ENCODE data around the gene PURA. TPM values are rescaled to one million over a fixed set of nuclear protein-coding genes. Genes with fewer than 3 reads are reported as not detected.
A peak's percentile ranks its signal among the peaks of the same experiment; 100 is the strongest.

PURA gene
- total and polyA plus RNA-seq, 2 of the 4 experiments (the other 2 are of a cell fraction) = 3.8 to 5.6 TPM

DNA sequence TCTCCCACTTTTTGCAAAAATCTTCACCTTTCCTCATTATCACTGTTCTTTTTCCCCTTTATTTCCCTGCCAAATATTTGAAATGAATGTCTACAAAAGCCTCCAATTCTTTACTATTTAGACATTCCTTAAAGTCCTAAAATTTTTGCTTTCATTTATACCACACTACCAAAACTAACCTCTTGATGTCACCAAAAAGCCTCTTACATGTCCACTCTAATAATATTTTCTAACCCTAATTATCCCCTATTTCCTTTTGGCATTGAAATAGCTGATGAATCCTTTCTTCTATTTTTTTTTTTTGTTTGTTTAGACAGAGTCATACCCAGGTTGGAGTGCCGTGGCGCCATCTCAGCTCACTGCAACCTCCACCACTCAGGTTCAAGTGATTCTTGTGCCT, 38.5 kb upstream of the PURA start:
- Histone ChIP-seq H3K23ac (ENCODE audit: low read depth, low read length) (no peak overlapping the region), H4K8ac (ENCODE audit: low read depth in 2 of 2, low read length in 2 of 2) (no peak overlapping the region), H3K9me3 (ENCODE audit: control insufficient read depth, insufficient read depth, low read length) (no peaks in the 10 kb centered on the region), H3K36me3 (ENCODE audit: control insufficient read depth, insufficient read depth, low read length) (no peaks in the 10 kb centered on the region), H3K4me1 (ENCODE audit: control insufficient read depth, insufficient read depth, low read length) (no peaks in the 10 kb centered on the region), H3K14ac (replicated peaks; ENCODE audit: low read depth, low read length) (no peak overlapping the region), H2AFZ (replicated peaks; ENCODE audit: low read length, poor library complexity) (no peak overlapping the region), H2BK15ac (ENCODE audit: low read depth, low read length) (no peak overlapping the region), H2BK5ac (ENCODE audit: low read depth, low read length, poor library complexity, severe bottlenecking) (no peak overlapping the region), H4K20me1 (ENCODE audit: insufficient read depth, low read length) (no peaks in the 10 kb centered on the region), H2AK5ac (ENCODE audit: low read depth, low read length) (no peak overlapping the region), H3K9ac (ENCODE audit: low read depth, low read length) (no peak overlapping the region), H3K27ac (ENCODE audit: insufficient read depth, low read length) (no peak overlapping the region), H3K18ac (ENCODE audit: low read depth, low read length) (no peak overlapping the region), H3K4me2 (ENCODE audit: low read depth, low read length) (no peak overlapping the region), H3K56ac (ENCODE audit: extremely low read depth, insufficient read depth, low read length) (no peak overlapping the region), H2AK9ac (replicated peaks; ENCODE audit: low read depth, low read length, poor library complexity) (no peak overlapping the region), H2BK120ac (ENCODE audit: low read depth, low read length) (no peak overlapping the region), H2BK20ac (ENCODE audit: low read depth, low read length) (no peak overlapping the region), H4K91ac (ENCODE audit: insufficient read depth, low read depth, low read length) (no peak overlapping the region), H3K4me3 (ENCODE audit: insufficient read depth, low read depth, low read length) (no peak overlapping the region), H3K27me3 (ENCODE audit: control insufficient read depth, insufficient read depth, low read length) (peaks cover 14% of the 10 kb centered on the region), H3K4ac (ENCODE audit: low read depth, low read length) (no peak overlapping the region), H3K9me1 (ENCODE audit: insufficient read depth, low read length) (no peaks in the 10 kb centered on the region), H4K5ac (ENCODE audit: low read depth, low read length) (no peak overlapping the region), H3K79me1 (ENCODE audit: low read depth in 1 of 2, low read length in 2 of 2) (no peaks in the 10 kb centered on the region)
- in situ Hi-C loops (cut with MboI; ENCODE audit: low sequenced_read_pairs) = no loop called here
- no TSS peak for BruUV-seq (replicated peaks)
- intact Hi-C loops (cut with micrococcal nuclease) = loop anchor here (1.0 to 10.0 kb wide), 2 partner anchors 69 to 279 kb away; no protein-coding TSS in a partner anchor
- dilution Hi-C loops (cut with HindIII; ENCODE audit: low sequenced_read_pairs, unreplicated experiment) = no loop called here
- POLR2A ChIA-PET (ENCODE audit: unreplicated experiment) = no interaction called here
- TF ChIP-seq, protein P1, sequence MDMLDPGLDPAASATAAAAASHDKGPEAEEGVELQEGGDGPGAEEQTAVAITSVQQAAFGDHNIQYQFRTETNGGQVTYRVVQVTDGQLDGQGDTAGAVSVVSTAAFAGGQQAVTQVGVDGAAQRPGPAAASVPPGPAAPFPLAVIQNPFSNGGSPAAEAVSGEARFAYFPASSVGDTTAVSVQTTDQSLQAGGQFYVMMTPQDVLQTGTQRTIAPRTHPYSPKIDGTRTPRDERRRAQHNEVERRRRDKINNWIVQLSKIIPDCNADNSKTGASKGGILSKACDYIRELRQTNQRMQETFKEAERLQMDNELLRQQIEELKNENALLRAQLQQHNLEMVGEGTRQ (IDR thresholded peaks at IDR 0.05; ENCODE audit: low read depth, low read length) = no peak
- TF ChIP-seq, protein P2, sequence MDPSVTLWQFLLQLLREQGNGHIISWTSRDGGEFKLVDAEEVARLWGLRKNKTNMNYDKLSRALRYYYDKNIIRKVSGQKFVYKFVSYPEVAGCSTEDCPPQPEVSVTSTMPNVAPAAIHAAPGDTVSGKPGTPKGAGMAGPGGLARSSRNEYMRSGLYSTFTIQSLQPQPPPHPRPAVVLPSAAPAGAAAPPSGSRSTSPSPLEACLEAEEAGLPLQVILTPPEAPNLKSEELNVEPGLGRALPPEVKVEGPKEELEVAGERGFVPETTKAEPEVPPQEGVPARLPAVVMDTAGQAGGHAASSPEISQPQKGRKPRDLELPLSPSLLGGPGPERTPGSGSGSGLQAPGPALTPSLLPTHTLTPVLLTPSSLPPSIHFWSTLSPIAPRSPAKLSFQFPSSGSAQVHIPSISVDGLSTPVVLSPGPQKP (IDR thresholded peaks at IDR 0.05; ENCODE audit: borderline replicate concordance, low read depth, low read length) = no peak
- TF ChIP-seq RAD21 (IDR thresholded peaks at IDR 0.05; ENCODE audit: low read length) = peak; percentile 48
- peak; percentile 36; the same call in 1 of the 2 replicates for TF ChIP-seq SMC3 (IDR thresholded peaks at IDR 0.05; ENCODE audit: low read depth, low read length)
- TF ChIP-seq, protein P3, sequence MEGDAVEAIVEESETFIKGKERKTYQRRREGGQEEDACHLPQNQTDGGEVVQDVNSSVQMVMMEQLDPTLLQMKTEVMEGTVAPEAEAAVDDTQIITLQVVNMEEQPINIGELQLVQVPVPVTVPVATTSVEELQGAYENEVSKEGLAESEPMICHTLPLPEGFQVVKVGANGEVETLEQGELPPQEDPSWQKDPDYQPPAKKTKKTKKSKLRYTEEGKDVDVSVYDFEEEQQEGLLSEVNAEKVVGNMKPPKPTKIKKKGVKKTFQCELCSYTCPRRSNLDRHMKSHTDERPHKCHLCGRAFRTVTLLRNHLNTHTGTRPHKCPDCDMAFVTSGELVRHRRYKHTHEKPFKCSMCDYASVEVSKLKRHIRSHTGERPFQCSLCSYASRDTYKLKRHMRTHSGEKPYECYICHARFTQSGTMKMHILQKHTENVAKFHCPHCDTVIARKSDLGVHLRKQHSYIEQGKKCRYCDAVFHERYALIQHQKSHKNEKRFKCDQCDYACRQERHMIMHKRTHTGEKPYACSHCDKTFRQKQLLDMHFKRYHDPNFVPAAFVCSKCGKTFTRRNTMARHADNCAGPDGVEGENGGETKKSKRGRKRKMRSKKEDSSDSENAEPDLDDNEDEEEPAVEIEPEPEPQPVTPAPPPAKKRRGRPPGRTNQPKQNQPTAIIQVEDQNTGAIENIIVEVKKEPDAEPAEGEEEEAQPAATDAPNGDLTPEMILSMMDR (conservative IDR thresholded peaks at IDR 0.05; ENCODE audit: low read depth, low read length) = peak; percentile 45
- TF ChIP-seq RFX5 (IDR thresholded peaks at IDR 0.05; ENCODE audit: low read depth, low read length) = no peak
- TF ChIP-seq MAZ (IDR thresholded peaks at IDR 0.05; ENCODE audit: borderline replicate concordance, low read depth, low read length) = no peak
- peak; percentile 54; the same call in 1 of the 2 replicates for ATAC-seq (ENCODE audit: low read depth)
- no CpG with 5 or more reads among the region's 2 CpGs for WGBS, 2 experiments (ENCODE audit: extremely low coverage in 2 of 2, insufficient read length in 1 of 2)
- CTCF ChIA-PET = interaction anchor here (0.6 to 1.9 kb wide), 5 partner anchors 27 to 100 kb away, joined by 3 to 6 read pairs (median 3); no protein-coding TSS in a partner anchor
- peak; percentile 23 for DNase-seq
